Measurements from ENCODE around the gene OGDH.
"Not testable (repeated sequence)": the region's sequence is repeated elsewhere in the genome, so short reads cannot be mapped to it uniquely, and the experiment has no call there.

Gene OGDH

DNA sequence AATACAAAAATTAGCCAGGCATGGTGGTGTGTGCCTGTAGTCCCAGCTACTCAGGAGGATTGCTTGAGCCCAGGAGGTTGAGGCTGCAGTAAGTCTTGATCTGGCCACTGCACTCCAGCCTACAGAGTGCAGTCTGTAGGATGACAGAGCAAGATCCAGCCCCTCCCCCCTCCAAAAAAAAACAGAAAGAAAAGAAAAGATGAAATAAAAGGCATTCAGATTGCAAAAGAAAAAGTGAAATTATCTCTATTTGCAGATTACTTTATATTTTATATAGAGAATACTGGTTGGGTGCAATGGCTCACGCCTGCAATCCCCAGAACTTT, 121.5 kb downstream of the OGDH start:
- TF ChIP-seq CTCF (IDR thresholded peaks at IDR 0.05; ENCODE audit: control extremely low read depth, extremely low read depth, low read depth, missing control alignments): no peak
- POLR2A ChIA-PET: no interaction called here

DNA sequence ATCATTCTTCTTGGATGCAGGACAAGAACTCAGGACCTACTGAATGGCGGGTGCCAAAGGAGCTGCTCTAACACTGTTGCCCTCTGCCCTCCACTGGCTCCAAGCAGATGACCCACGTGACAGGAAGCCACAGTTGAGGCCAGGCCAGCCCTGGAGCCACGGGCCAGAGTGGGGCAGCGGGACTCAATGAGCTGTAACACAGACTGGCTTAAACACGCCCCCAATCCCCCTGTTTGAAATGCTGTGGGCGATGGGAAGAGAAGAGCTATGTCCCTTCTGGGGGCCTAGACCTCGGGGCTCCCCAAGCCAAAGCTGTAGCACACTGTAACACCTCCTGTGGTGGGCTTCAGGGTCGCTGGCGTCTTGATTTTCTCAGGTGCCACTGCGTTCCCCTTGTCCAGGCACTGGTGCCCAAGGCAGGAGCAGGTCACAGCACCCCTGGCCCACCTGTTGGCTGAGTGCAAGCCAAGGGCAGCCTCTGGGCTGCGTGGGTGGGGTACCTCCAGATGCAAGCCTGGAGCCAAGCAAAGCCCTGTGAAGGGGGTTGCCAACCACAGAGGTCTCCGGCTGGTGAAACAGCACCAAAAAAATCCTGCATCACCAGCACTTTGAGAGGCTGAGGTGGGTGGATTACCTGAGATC, 123.6 kb downstream of the OGDH start:
- no peak for TF ChIP-seq CTCF (IDR thresholded peaks at IDR 0.05; ENCODE audit: control extremely low read depth, extremely low read depth, low read depth, missing control alignments)
- ChIA-PET POLR2A (no interaction called here), CTCF (interaction anchor here (1.0 kb wide), 1 partner anchor 79 kb away, joined by 3 read pairs; no protein-coding TSS in a partner anchor)
- no peak for DNase-seq (ENCODE audit: extremely low spot score)

More for the DNA sequence above, 121.5 kb downstream of the OGDH start:
- CTCF ChIA-PET: interaction anchor here (2.1 kb wide), 1 partner anchor 10 kb away, joined by 4 read pairs; no protein-coding TSS in a partner anchor
- no peak for DNase-seq (ENCODE audit: extremely low spot score)

DNA sequence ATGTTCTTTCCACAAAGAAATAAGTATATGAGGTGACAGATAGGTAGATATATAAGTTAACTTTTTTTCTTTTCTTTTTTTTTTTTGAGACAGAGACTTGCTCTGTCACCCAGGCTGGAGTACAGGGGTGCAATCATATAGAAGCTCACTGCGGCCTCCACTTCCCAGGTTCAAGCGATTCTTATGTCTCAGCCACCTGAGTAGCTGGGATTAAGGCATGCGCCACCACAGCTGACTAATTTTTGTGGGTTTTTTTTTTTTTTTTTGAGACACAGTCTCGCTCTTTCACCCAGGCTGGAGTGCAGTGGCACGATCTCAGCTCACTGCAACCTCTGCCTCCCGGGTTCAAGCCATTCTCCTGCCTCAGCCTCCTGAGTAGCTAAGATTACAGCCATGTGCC, 126.5 kb downstream of the OGDH start:
- POLR2A ChIA-PET: interaction anchor here (0.6 to 1.0 kb wide), 2 partner anchors 65 to 151 kb away, joined by 3 read pairs; no protein-coding TSS in a partner anchor
- DNase-seq (ENCODE audit: extremely low spot score); CTCF ChIA-PET: not testable (repeated sequence)

GRCh38 chr7:44733708-44734481, 127.5 kb downstream of the OGDH start:
- CTCF ChIA-PET: interaction anchor here (1.6 kb wide), 1 partner anchor 23 kb away, joined by 4 read pairs; no protein-coding TSS in a partner anchor
- DNase-seq (ENCODE audit: extremely low spot score): no peak
- POLR2A ChIA-PET: no interaction called here
- no peak for TF ChIP-seq CTCF (IDR thresholded peaks at IDR 0.05; ENCODE audit: control extremely low read depth, extremely low read depth, low read depth, missing control alignments)

GRCh38 chr7:44735403-44736165, 129.2 kb downstream of the OGDH start:
- ChIA-PET POLR2A (interaction anchor here (0.7 kb wide), 1 partner anchor 16 kb away, joined by 3 read pairs; no protein-coding TSS in a partner anchor), CTCF (interaction anchor here (0.8 to 1.6 kb wide), 3 partner anchors 14 to 129 kb away, joined by 3 to 4 read pairs (median 3); partner anchors contain the start of gene OGDH)
- no peak for DNase-seq (ENCODE audit: extremely low spot score)
- no peak for TF ChIP-seq CTCF (IDR thresholded peaks at IDR 0.05; ENCODE audit: control extremely low read depth, extremely low read depth, low read depth, missing control alignments)

- no peak for TF ChIP-seq CTCF (IDR thresholded peaks at IDR 0.05; ENCODE audit: control extremely low read depth, extremely low read depth, low read depth, missing control alignments)
- DNase-seq (ENCODE audit: extremely low spot score): no peak
- CTCF ChIA-PET: interaction anchor here (1.0 to 1.7 kb wide), 2 partner anchors 13 to 110 kb away, joined by 3 to 4 read pairs; no protein-coding TSS in a partner anchor
- POLR2A ChIA-PET: interaction anchor here (0.6 kb wide), 1 partner anchor 1154 kb away, joined by 5 read pairs; no protein-coding TSS in a partner anchor
Measured at GRCh38 chr7:44736896-44737295, 130.5 kb downstream of the OGDH start.
